A549 (cell line): ENCODE results near the gene SLC6A18. TPM values are rescaled to one million over a fixed set of nuclear protein-coding genes. Genes with fewer than 3 reads are reported as not detected.

Source experiments
- ATAC-seq, 2 experiments: fragments of 200-7000 bp in 1 of 2; fragments of >200 bp in 1 of 2; cut with Nextera tagmentation in 1 of 2; cut with Tn5 transposase in 1 of 2; 3 replicates each; pipeline versions ENCODE4 v1.8.0 to v1.9.1; 2018 to 2020; ENCODE audit warnings: mild to moderate bottlenecking in 1 of 2, moderate library complexity in 1 of 2
- CTCF ChIA-PET: fragments of 300-600 bp; sonication (Branson Sonifier 250); formaldehyde crosslinking; extraction: SDS; loops from one replicate; lab custom pipeline; 2021; ENCODE audit warnings: antibody characterized with exemption, inconsistent platforms; lab: Yijun Ruan, JAX
- POLR2A ChIA-PET: fragments of 350-600 bp; formaldehyde crosslinking; extraction: SDS; loops from one replicate; lab custom pipeline; 2021; ENCODE audit warnings: antibody characterized with exemption, inconsistent platforms; lab: Yijun Ruan, JAX
- DNase-seq, 2 experiments: peaks; one replicate each; pipeline versions ENCODE4 v3.0.0 to v3.0.0-alpha.2; 2011 to 2016; ENCODE audit warnings: low read depth in 1 of 2, low spot score in 1 of 2
- FAIRE-seq: peaks from 2 replicates; lab custom pipeline; 2011; peaks lifted over from hg19 to GRCh38; lab: Jason Lieb, UNC
- H3K27ac ChIP-seq, 2 experiments: fragments of >200 bp; sonication (Bioruptor Twin); formaldehyde crosslinking; 3 replicates each; pipeline ENCODE4 v1.5.1; 2016 to 2017
- H3K4me1 ChIP-seq: fragments of >200 bp; sonication (Bioruptor Twin); formaldehyde crosslinking; 3 replicates; pipeline ENCODE4 v1.6.1; 2016
- H3K4me2 ChIP-seq: fragments of >200 bp; sonication (Bioruptor Twin); formaldehyde crosslinking; 3 replicates; pipeline ENCODE4 v1.6.1; 2016
- H3K4me3 ChIP-seq: fragments of >200 bp; sonication (Bioruptor Twin); formaldehyde crosslinking; 3 replicates; pipeline ENCODE4 v1.5.1; 2016
- H3K9me3 ChIP-seq: fragments of >200 bp; sonication (Bioruptor Twin); formaldehyde crosslinking; 3 replicates; pipeline ENCODE4 v1.6.1; 2016
- BCL3 ChIP-seq: fragments of >200 bp; sonication (Bioruptor Twin); formaldehyde crosslinking; IDR thresholded peaks from 3 replicates; pipeline ENCODE4 v1.6.1; 2016
- BHLHE40 ChIP-seq: IDR thresholded peaks from 2 replicates; pipeline ENCODE4 v1.6.1; 2012; ENCODE audit warnings: low read depth, low read length, inconsistent platforms
- CHD4 ChIP-seq: fragments of 200-600 bp; sonication (generic); IDR thresholded peaks from 2 replicates; pipeline ENCODE4 v1.6.1; 2016; ENCODE audit warnings: antibody characterized with exemption, mild to moderate bottlenecking, borderline replicate concordance
- EHMT2 ChIP-seq: fragments of 200-600 bp; sonication (generic); IDR thresholded peaks from 2 replicates; pipeline ENCODE4 v1.6.1; 2016; ENCODE audit warnings: antibody characterized with exemption, low read depth, mild to moderate bottlenecking, moderate library complexity
- FOSB ChIP-seq: fragments of 250-450 bp; sonication (Bioruptor Pico); IDR thresholded peaks from 2 replicates; pipeline ENCODE4 v1.5.0; 2020; ENCODE audit warnings: mild to moderate bottlenecking, moderate library complexity
- FOXS1 ChIP-seq: fragments of 250-450 bp; sonication (Bioruptor Pico); IDR thresholded peaks from 2 replicates; pipeline ENCODE4 v1.5.0; 2020; ENCODE audit warnings: mild to moderate bottlenecking, moderate library complexity
- GATA3 ChIP-seq: IDR thresholded peaks from 2 replicates; pipeline ENCODE4 v1.6.1; 2012; ENCODE audit warnings: borderline replicate concordance
- HEYL ChIP-seq: fragments of 250-450 bp; sonication (Bioruptor Pico); IDR thresholded peaks from 2 replicates; pipeline ENCODE4 v1.8.0; 2021; ENCODE audit warnings: mild to moderate bottlenecking, moderate library complexity
- HOXA7 ChIP-seq: fragments of 250-450 bp; sonication (Bioruptor Pico); IDR thresholded peaks from 2 replicates; pipeline ENCODE4 v1.5.0; 2020; ENCODE audit warnings: mild to moderate bottlenecking, moderate library complexity
- NFE2L2 ChIP-seq: fragments of 150-350 bp; conservative IDR thresholded peaks from 2 replicates; pipeline ENCODE4 v1.6.1; 2014; ENCODE audit warnings: low read length
- NPAS2 ChIP-seq: fragments of 250-450 bp; sonication (Bioruptor Pico); IDR thresholded peaks from 2 replicates; pipeline ENCODE4 v1.8.0; 2022; ENCODE audit warnings: mild to moderate bottlenecking, moderate library complexity, borderline replicate concordance
- NR3C1 ChIP-seq: fragments of >200 bp; sonication (Bioruptor Twin); formaldehyde crosslinking; IDR thresholded peaks from 3 replicates; pipeline ENCODE4 v1.6.1; 2017
- TFCP2L1 ChIP-seq: fragments of 250-450 bp; sonication (Bioruptor Pico); IDR thresholded peaks from 2 replicates; pipeline ENCODE4 v1.5.0; 2021; ENCODE audit warnings: mild to moderate bottlenecking
- USF2 ChIP-seq: fragments of 450-650 bp; IDR thresholded peaks from 2 replicates; pipeline ENCODE4 v1.6.1; 2014; ENCODE audit warnings: antibody characterized with exemption
- ZFP36 ChIP-seq: fragments of 450-650 bp; IDR thresholded peaks from 2 replicates; pipeline ENCODE4 v1.6.1; 2014; ENCODE audit warnings: borderline replicate concordance; ENCODE audit not compliant: partially characterized antibody
- ZSCAN20 ChIP-seq: fragments of 250-450 bp; sonication (Bioruptor Pico); IDR thresholded peaks from 2 replicates; pipeline ENCODE4 v1.8.0; 2022; ENCODE audit warnings: mild to moderate bottlenecking, moderate library complexity
- WGBS: methylation state at CpG from one replicate; pipeline ENCODE4 v1.1.6; 2017; ENCODE audit errors: missing lambda C conversion rate; 5-methylcytosine and 5-hydroxymethylcytosine counted together
- polyA plus RNA-seq, 4 experiments: library from polyadenylated mRNA; depleted of rRNA in 3 of 4; stranded (reverse); fragments of >200 nt; fragmentation: RNase III in 1 of 4; extraction: RNeasy Plus Mini Kit Qiagen cat#74134 plus additional on column Dnase treatment in 1 of 4; gene quantifications; 2 replicates in 3 of 4; 3 replicates in 1 of 4; pipeline ENCODE4 v1.2.3, GENCODE V29; 2011 to 2017
- TF ChIP-seq, protein P1 (sequence below): fragments of >200 bp; sonication (Bioruptor Twin); formaldehyde crosslinking; IDR thresholded peaks from 3 replicates; pipeline ENCODE4 v1.5.1; 2016
- TF ChIP-seq, protein P2 (sequence below): IDR thresholded peaks from 2 replicates; pipeline ENCODE4 v1.6.1; 2012
- TF ChIP-seq, protein P3 (sequence below): fragments of 150-350 bp; IDR thresholded peaks from 2 replicates; pipeline ENCODE4 v1.6.1; 2014; ENCODE audit warnings: low read depth, mild to moderate bottlenecking, low read length

SLC6A18 gene
- polyA plus RNA-seq, 2 of the 4 experiments (the other 2 are of a cell fraction) = not detected

DNA sequence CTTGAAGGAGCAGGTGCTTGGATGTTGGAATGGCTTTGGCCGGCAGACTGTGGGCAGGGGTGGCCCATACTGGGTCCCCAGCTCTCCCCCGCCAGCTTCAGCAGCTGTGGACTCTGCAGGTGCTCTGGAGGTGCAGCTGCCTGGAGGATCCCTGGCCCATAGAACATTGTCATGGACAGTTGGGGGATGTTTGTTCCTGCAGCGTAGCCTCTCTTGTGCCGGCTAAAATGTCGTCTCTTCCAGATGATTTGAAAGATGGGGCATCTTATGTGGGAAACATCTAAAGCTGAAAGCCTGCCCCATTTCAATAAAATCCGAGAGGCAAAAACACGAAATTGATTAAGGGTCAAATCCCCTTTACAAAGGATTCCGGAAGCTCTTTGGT is 37.2 kb upstream of the SLC6A18 start:
- no peak for FAIRE-seq
- H3K4me1 ChIP-seq = no peaks in the 10 kb centered on the region
- H3K4me3 ChIP-seq = no peak overlapping the region
- no peak for TF ChIP-seq HEYL
- TF ChIP-seq USF2 = no peak
- TF ChIP-seq ZFP36 = no peak
- TF ChIP-seq, protein P1, sequence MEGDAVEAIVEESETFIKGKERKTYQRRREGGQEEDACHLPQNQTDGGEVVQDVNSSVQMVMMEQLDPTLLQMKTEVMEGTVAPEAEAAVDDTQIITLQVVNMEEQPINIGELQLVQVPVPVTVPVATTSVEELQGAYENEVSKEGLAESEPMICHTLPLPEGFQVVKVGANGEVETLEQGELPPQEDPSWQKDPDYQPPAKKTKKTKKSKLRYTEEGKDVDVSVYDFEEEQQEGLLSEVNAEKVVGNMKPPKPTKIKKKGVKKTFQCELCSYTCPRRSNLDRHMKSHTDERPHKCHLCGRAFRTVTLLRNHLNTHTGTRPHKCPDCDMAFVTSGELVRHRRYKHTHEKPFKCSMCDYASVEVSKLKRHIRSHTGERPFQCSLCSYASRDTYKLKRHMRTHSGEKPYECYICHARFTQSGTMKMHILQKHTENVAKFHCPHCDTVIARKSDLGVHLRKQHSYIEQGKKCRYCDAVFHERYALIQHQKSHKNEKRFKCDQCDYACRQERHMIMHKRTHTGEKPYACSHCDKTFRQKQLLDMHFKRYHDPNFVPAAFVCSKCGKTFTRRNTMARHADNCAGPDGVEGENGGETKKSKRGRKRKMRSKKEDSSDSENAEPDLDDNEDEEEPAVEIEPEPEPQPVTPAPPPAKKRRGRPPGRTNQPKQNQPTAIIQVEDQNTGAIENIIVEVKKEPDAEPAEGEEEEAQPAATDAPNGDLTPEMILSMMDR = no peak
- no peak for TF ChIP-seq NR3C1
- TF ChIP-seq BHLHE40 = no peak
- no peak for TF ChIP-seq HOXA7
- TF ChIP-seq GATA3 = no peak
- TF ChIP-seq EHMT2 = no peak
- no peak for TF ChIP-seq ZSCAN20
- POLR2A ChIA-PET = no interaction called here
- no peaks in the 10 kb centered on the region for H3K9me3 ChIP-seq
- WGBS = 66% methylated on average over 8 of the region's 8 CpGs
- DNase-seq = no peak
- no peak overlapping the region for H3K4me2 ChIP-seq
- CTCF ChIA-PET = interaction anchor here (1.1 to 7.4 kb wide), 2 partner anchors 14 to 21 kb away, joined by 3 to 91 read pairs; no protein-coding TSS in a partner anchor
- H3K27ac ChIP-seq = no peak overlapping the region
- no peak for ATAC-seq

GRCh38 chr5:1188464-1188863 is 36.7 kb upstream of the SLC6A18 start:
- no peak overlapping the region for H3K4me2 ChIP-seq
- TF ChIP-seq, protein P2, sequence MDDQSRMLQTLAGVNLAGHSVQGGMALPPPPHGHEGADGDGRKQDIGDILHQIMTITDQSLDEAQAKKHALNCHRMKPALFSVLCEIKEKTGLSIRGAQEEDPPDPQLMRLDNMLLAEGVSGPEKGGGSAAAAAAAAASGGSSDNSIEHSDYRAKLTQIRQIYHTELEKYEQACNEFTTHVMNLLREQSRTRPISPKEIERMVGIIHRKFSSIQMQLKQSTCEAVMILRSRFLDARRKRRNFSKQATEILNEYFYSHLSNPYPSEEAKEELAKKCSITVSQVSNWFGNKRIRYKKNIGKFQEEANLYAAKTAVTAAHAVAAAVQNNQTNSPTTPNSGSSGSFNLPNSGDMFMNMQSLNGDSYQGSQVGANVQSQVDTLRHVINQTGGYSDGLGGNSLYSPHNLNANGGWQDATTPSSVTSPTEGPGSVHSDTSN = no peak
- TF ChIP-seq FOXS1 (no peak), FOSB (no peak), BHLHE40 (no peak), CHD4 (no peak), NPAS2 (no peak), BCL3 (no peak), EHMT2 (no peak), NFE2L2 (no peak), TFCP2L1 (CRISPR knock-in tag) (no peak)
- TF ChIP-seq, protein P1 = no peak
- TF ChIP-seq, protein P3, sequence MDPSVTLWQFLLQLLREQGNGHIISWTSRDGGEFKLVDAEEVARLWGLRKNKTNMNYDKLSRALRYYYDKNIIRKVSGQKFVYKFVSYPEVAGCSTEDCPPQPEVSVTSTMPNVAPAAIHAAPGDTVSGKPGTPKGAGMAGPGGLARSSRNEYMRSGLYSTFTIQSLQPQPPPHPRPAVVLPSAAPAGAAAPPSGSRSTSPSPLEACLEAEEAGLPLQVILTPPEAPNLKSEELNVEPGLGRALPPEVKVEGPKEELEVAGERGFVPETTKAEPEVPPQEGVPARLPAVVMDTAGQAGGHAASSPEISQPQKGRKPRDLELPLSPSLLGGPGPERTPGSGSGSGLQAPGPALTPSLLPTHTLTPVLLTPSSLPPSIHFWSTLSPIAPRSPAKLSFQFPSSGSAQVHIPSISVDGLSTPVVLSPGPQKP = no peak
- TF ChIP-seq, all 56 proteins: peak for 0
- no peak overlapping the region for H3K4me3 ChIP-seq
- DNase-seq (no peak), ATAC-seq (no peak), FAIRE-seq (no peak)
- no peak overlapping the region for H3K27ac ChIP-seq
- H3K9me3 ChIP-seq = no peaks in the 10 kb centered on the region
- WGBS = 23% methylated on average over 6 of the region's 6 CpGs
- no peaks in the 10 kb centered on the region for H3K4me1 ChIP-seq
- ChIA-PET POLR2A (no interaction called here), CTCF (interaction anchor here (1.1 to 7.4 kb wide), 2 partner anchors 15 to 20 kb away, joined by 3 to 91 read pairs; no protein-coding TSS in a partner anchor)
